Measurements from ENCODE around the gene GPR137.

GPR137 gene

DNA sequence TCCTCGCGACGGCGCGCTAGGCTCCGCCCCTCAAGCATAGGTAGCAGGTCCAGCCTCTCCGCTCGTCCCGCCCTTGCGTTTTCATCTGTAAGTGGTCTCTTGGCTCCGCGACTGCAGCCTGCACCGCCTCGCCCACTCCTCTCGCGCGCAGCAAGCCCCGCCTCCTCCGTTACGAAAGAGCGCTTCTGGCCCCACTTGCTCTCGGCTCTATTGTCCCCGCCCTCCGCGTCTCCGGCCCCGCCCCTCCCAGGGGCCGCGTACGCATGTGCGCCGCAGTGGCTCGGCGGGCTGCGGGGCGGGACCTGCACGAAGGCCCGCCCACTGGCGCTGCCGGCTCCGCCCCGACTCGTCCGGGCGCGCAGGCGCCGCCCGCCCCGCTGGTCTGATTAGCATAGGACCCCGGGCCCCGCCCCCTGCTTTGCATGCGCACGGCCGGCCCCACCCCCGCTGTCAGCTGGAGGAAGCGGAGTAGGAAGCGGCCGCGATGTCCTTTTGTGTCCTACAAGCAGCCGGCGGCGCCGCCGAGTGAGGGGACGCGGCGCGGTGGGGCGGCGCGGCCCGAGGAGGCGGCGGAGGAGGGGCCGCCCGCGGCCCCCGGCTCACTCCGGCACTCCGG is 19.5 kb downstream of the GPR137 start, which contains the start of gene ESRRA (continued):
- no peak for TF ChIP-seq ZNF561 (tag by site-specific recombination; IDR thresholded peaks at IDR 0.05; ENCODE audit: borderline replicate concordance)
- TF ChIP-seq ZNF426 (tag by site-specific recombination; IDR thresholded peaks at IDR 0.05): no peak
- TF ChIP-seq ZNF558 (tag by site-specific recombination; IDR thresholded peaks at IDR 0.05): no peak
- TF ChIP-seq REST (tag by site-specific recombination; IDR thresholded peaks at IDR 0.05): no peak
- no peak for TF ChIP-seq ZNF785 (tag by site-specific recombination; IDR thresholded peaks at IDR 0.05)
- TF ChIP-seq MEIS1 (CRISPR knock-in tag; IDR thresholded peaks at IDR 0.05; ENCODE audit: borderline replicate concordance): no peak

- Histone ChIP-seq H3K27ac (ENCODE audit: extremely low read depth, low read depth, low read length) (peak overlapping the region; percentile 59; the same call in 1 of the 2 replicates), H3K9me3 (ENCODE audit: control insufficient read depth, insufficient read depth, low read depth, low read length) (no peaks in the 10 kb centered on the region), H3K4me1 (ENCODE audit: control insufficient read depth, insufficient read depth, low read length) (no peaks in the 10 kb centered on the region), H3K36me3 (ENCODE audit: control insufficient read depth in 2 of 2, insufficient read depth in 1 of 2, low read length in 2 of 2) (peaks cover 0 to 5% of the 10 kb centered on the region in 2 experiments; a peak in 1 of 3 replicates), H3K4me3 (ENCODE audit: low read depth, low read length) (peak overlapping the region; percentile 62)
- POLR2A ChIA-PET: interaction anchor here (0.6 to 3.6 kb wide), 6 partner anchors 12 to 1192 kb away, joined by 3 to 43 read pairs (median 12); partner anchors contain the start of genes NUDT22, PRDX5, STIP1 and TRMT112
- CTCF ChIA-PET: interaction anchor here (0.6 to 5.8 kb wide), 9 partner anchors 24 to 301 kb away, joined by 3 to 63 read pairs (median 3); no protein-coding TSS in a partner anchor
- 0 out of 2 replicates have a peak, but pooled peaks have one; percentile 9 for TF ChIP-seq ZNF394 (tag by site-specific recombination; IDR thresholded peaks at IDR 0.05; ENCODE audit: borderline replicate concordance)
- TF ChIP-seq ZNF311 (tag by site-specific recombination; IDR thresholded peaks at IDR 0.05; ENCODE audit: borderline replicate concordance): no peak
- TF ChIP-seq SALL2 (tag by site-specific recombination; IDR thresholded peaks at IDR 0.05; ENCODE audit: borderline replicate concordance): no peak
- no peak for TF ChIP-seq ZSCAN18 (tag by site-specific recombination; IDR thresholded peaks at IDR 0.05)
- no peak for TF ChIP-seq ZNF37A (tag by site-specific recombination; IDR thresholded peaks at IDR 0.05)
- TF ChIP-seq ZFP3 (tag by site-specific recombination; IDR thresholded peaks at IDR 0.05; ENCODE audit: low read depth): no peak
- no peak for TF ChIP-seq ZNF514 (tag by site-specific recombination; IDR thresholded peaks at IDR 0.05)
- TF ChIP-seq, protein P1, sequence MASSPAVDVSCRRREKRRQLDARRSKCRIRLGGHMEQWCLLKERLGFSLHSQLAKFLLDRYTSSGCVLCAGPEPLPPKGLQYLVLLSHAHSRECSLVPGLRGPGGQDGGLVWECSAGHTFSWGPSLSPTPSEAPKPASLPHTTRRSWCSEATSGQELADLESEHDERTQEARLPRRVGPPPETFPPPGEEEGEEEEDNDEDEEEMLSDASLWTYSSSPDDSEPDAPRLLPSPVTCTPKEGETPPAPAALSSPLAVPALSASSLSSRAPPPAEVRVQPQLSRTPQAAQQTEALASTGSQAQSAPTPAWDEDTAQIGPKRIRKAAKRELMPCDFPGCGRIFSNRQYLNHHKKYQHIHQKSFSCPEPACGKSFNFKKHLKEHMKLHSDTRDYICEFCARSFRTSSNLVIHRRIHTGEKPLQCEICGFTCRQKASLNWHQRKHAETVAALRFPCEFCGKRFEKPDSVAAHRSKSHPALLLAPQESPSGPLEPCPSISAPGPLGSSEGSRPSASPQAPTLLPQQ (tag by site-specific recombination; IDR thresholded peaks at IDR 0.05): peak; percentile 38; the same call in 1 of the 2 replicates
- no peak for TF ChIP-seq ZNF354C (tag by site-specific recombination; IDR thresholded peaks at IDR 0.05; ENCODE audit: borderline replicate concordance, low read depth)
- TF ChIP-seq ZNF214 (tag by site-specific recombination; IDR thresholded peaks at IDR 0.05; ENCODE audit: borderline replicate concordance): no peak
- TF ChIP-seq, protein P2, sequence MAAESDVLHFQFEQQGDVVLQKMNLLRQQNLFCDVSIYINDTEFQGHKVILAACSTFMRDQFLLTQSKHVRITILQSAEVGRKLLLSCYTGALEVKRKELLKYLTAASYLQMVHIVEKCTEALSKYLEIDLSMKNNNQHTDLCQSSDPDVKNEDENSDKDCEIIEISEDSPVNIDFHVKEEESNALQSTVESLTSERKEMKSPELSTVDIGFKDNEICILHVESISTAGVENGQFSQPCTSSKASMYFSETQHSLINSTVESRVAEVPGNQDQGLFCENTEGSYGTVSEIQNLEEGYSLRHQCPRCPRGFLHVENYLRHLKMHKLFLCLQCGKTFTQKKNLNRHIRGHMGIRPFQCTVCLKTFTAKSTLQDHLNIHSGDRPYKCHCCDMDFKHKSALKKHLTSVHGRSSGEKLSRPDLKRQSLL (tag by site-specific recombination; IDR thresholded peaks at IDR 0.05): no peak
- TF ChIP-seq KLF10 (tag by site-specific recombination; IDR thresholded peaks at IDR 0.05): peak; percentile 10; the same call in 1 of the 2 replicates
- no peak for TF ChIP-seq ZNF132 (tag by site-specific recombination; IDR thresholded peaks at IDR 0.05; ENCODE audit: borderline replicate concordance)
- TF ChIP-seq ZXDB (tag by site-specific recombination; IDR thresholded peaks at IDR 0.05): 0 out of 2 replicates have a peak, but pooled peaks have one; percentile 51
- TF ChIP-seq, protein P3, sequence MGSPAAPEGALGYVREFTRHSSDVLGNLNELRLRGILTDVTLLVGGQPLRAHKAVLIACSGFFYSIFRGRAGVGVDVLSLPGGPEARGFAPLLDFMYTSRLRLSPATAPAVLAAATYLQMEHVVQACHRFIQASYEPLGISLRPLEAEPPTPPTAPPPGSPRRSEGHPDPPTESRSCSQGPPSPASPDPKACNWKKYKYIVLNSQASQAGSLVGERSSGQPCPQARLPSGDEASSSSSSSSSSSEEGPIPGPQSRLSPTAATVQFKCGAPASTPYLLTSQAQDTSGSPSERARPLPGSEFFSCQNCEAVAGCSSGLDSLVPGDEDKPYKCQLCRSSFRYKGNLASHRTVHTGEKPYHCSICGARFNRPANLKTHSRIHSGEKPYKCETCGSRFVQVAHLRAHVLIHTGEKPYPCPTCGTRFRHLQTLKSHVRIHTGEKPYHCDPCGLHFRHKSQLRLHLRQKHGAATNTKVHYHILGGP (tag by site-specific recombination; IDR thresholded peaks at IDR 0.05): no peak
- TF ChIP-seq IKZF3 (tag by site-specific recombination; IDR thresholded peaks at IDR 0.05): no peak
Observed at GRCh38 chr11:64305691-64306562, 20.3 kb downstream of the GPR137 start.
